ENCODE data around the gene DOP1A.

DNA sequence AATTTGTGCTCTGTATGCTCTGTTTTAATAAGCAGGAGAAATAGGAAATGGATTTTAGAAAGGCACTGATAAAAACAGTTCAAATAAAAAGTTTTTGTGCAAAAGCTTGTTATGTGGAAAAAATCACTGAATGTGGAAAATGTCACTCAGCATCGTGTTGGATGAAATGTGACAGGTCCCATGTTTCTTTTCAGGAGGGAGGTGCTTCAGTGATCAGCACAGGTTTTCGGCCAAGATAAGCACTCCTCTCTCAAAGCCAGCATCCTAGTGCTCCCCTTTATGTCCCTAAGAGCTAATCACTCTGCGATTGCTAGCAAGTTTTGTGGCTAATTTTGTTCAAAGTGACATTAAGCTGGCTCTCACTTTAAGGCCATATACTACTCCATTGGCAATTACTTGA is 13.8 kb upstream of the DOP1A start:
- TF ChIP-seq, protein P1, sequence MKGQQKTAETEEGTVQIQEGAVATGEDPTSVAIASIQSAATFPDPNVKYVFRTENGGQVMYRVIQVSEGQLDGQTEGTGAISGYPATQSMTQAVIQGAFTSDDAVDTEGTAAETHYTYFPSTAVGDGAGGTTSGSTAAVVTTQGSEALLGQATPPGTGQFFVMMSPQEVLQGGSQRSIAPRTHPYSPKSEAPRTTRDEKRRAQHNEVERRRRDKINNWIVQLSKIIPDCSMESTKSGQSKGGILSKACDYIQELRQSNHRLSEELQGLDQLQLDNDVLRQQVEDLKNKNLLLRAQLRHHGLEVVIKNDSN (IDR thresholded peaks at IDR 0.05): no peak
- TF ChIP-seq ZBTB7A (IDR thresholded peaks at IDR 0.05; ENCODE audit: low read depth) (no peak), CREB1 (IDR thresholded peaks at IDR 0.05; ENCODE audit: low read depth) (no peak), EP300 (IDR thresholded peaks at IDR 0.05; ENCODE audit: borderline replicate concordance) (no peak), RAD21 (IDR thresholded peaks at IDR 0.05; ENCODE audit: low read depth) (no peak), YY1 (IDR thresholded peaks at IDR 0.05; ENCODE audit: low read depth) (no peak), FOXM1 (IDR thresholded peaks at IDR 0.05; ENCODE audit: borderline replicate concordance, low read depth) (no peak), TAF1 (IDR thresholded peaks at IDR 0.05; ENCODE audit: low read depth) (no peak)
- TF ChIP-seq, protein P2, sequence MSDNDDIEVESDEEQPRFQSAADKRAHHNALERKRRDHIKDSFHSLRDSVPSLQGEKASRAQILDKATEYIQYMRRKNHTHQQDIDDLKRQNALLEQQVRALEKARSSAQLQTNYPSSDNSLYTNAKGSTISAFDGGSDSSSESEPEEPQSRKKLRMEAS (IDR thresholded peaks at IDR 0.05): no peak
- TF ChIP-seq, protein P3, sequence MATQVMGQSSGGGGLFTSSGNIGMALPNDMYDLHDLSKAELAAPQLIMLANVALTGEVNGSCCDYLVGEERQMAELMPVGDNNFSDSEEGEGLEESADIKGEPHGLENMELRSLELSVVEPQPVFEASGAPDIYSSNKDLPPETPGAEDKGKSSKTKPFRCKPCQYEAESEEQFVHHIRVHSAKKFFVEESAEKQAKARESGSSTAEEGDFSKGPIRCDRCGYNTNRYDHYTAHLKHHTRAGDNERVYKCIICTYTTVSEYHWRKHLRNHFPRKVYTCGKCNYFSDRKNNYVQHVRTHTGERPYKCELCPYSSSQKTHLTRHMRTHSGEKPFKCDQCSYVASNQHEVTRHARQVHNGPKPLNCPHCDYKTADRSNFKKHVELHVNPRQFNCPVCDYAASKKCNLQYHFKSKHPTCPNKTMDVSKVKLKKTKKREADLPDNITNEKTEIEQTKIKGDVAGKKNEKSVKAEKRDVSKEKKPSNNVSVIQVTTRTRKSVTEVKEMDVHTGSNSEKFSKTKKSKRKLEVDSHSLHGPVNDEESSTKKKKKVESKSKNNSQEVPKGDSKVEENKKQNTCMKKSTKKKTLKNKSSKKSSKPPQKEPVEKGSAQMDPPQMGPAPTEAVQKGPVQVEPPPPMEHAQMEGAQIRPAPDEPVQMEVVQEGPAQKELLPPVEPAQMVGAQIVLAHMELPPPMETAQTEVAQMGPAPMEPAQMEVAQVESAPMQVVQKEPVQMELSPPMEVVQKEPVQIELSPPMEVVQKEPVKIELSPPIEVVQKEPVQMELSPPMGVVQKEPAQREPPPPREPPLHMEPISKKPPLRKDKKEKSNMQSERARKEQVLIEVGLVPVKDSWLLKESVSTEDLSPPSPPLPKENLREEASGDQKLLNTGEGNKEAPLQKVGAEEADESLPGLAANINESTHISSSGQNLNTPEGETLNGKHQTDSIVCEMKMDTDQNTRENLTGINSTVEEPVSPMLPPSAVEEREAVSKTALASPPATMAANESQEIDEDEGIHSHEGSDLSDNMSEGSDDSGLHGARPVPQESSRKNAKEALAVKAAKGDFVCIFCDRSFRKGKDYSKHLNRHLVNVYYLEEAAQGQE (IDR thresholded peaks at IDR 0.05; ENCODE audit: low read depth): no peak
